NT2/D1 (cell line): Measurements from ENCODE around the gene TMC4.

ENCODE experiments used
- DNase-seq: peaks from one replicate; pipeline ENCODE4 v3.0.0-alpha.2; 2011; ENCODE audit warnings: low read depth, low spot score
- H3K27me3 ChIP-seq: 2 replicates; pipeline ENCODE4 v1.6.0; 2011; ENCODE audit warnings: mild to moderate bottlenecking; ENCODE audit not compliant: insufficient read length, insufficient read depth
- H3K36me3 ChIP-seq: 2 replicates; pipeline ENCODE4 v1.6.1; 2011; ENCODE audit warnings: mild to moderate bottlenecking, low read length, mixed read lengths; ENCODE audit not compliant: insufficient read depth, insufficient read length
- H3K4me1 ChIP-seq: 2 replicates; pipeline ENCODE4 v1.5.1; 2011; ENCODE audit not compliant: insufficient read depth, insufficient read length
- H3K4me3 ChIP-seq: 2 replicates; pipeline ENCODE4 v1.5.1; 2011; ENCODE audit warnings: low read depth; ENCODE audit not compliant: insufficient read length
- H3K9ac ChIP-seq: 2 replicates; pipeline ENCODE4 v1.6.0; 2011; ENCODE audit warnings: low read depth; ENCODE audit not compliant: insufficient read length
- H3K9me3 ChIP-seq: 2 replicates; pipeline ENCODE4 v1.5.1; 2011; ENCODE audit warnings: mild to moderate bottlenecking, low read length; ENCODE audit not compliant: insufficient read depth
- SUZ12 ChIP-seq: IDR thresholded peaks from 2 replicates; pipeline ENCODE4 v1.6.1; 2011; ENCODE audit not compliant: insufficient read length, insufficient read depth; ENCODE audit errors: extremely low read depth
- YY1 ChIP-seq: IDR thresholded peaks from 2 replicates; pipeline ENCODE4 v1.6.1; 2011; ENCODE audit not compliant: insufficient read length, insufficient read depth
- ZNF274 ChIP-seq: IDR thresholded peaks from 2 replicates; pipeline ENCODE4 v1.6.1; 2011; ENCODE audit warnings: mild to moderate bottlenecking, low read depth, low read length

TMC4 gene

GRCh38 chr19:54145541-54146158 lies 27.3 kb downstream of the TMC4 start:
- no peak overlapping the region for H3K9ac ChIP-seq
- DNase-seq = no peak
- peaks cover 93% of the 10 kb centered on the region for H3K36me3 ChIP-seq
- no peak for TF ChIP-seq YY1
- TF ChIP-seq ZNF274 = no peak
- no peak for TF ChIP-seq SUZ12
- no peaks in the 10 kb centered on the region for H3K27me3 ChIP-seq
- no peaks in the 10 kb centered on the region for H3K9me3 ChIP-seq
- H3K4me1 ChIP-seq = peaks cover 3% of the 10 kb centered on the region
- H3K4me3 ChIP-seq = no peak overlapping the region

- TF ChIP-seq ZNF274 = no peak
- TF ChIP-seq SUZ12 = no peak
- TF ChIP-seq YY1 = no peak
- no peak for DNase-seq
- H3K36me3 ChIP-seq = peaks cover 88% of the 10 kb centered on the region
- H3K27me3 ChIP-seq = no peaks in the 10 kb centered on the region
- no peaks in the 10 kb centered on the region for H3K9me3 ChIP-seq
- H3K4me3 ChIP-seq = no peak overlapping the region
- peaks cover 14% of the 10 kb centered on the region for H3K4me1 ChIP-seq
- H3K9ac ChIP-seq = no peak overlapping the region
These were observed 30.7 kb downstream of the TMC4 start for GRCh38 chr19:54142166-54142780.

- Histone ChIP-seq H3K36me3 (peaks cover 79% of the 10 kb centered on the region), H3K9ac (no peak overlapping the region), H3K4me1 (peaks cover 14% of the 10 kb centered on the region), H3K4me3 (no peak overlapping the region), H3K9me3 (no peaks in the 10 kb centered on the region), H3K27me3 (no peaks in the 10 kb centered on the region)
- TF ChIP-seq YY1 = no peak
- TF ChIP-seq SUZ12 = no peak
- TF ChIP-seq ZNF274 = no peak
- no peak for DNase-seq
These were observed 31.6 kb downstream of the TMC4 start for GRCh38 chr19:54141356-54141755.

- H3K9me3 ChIP-seq = peaks cover under 1% of the 10 kb centered on the region; the same call in 1 of the 2 replicates
- peak overlapping the region; percentile 66 for H3K4me3 ChIP-seq
- H3K36me3 ChIP-seq = peaks cover 52% of the 10 kb centered on the region
- peak overlapping the region; percentile 80 for H3K9ac ChIP-seq
- no peak for DNase-seq
- TF ChIP-seq SUZ12 (no peak), YY1 (no peak), ZNF274 (no peak)
- H3K4me1 ChIP-seq = peaks cover 14% of the 10 kb centered on the region
- no peaks in the 10 kb centered on the region for H3K27me3 ChIP-seq
These were observed 34.3 kb downstream of the TMC4 start for GRCh38 chr19:54138489-54139256.

GRCh38 chr19:54137699-54138488 lies 35.1 kb downstream of the TMC4 start, which contains the start of gene CNOT3:
CNOT3 (plus strand) TSS chr19:54137762; CDS start chr19:54142979, 5,217 bp downstream.
- Histone ChIP-seq H3K9me3 (peaks cover 7% of the 10 kb centered on the region; the same call in 1 of the 2 replicates), H3K27me3 (no peaks in the 10 kb centered on the region), H3K4me1 (peaks cover 14% of the 10 kb centered on the region), H3K9ac (peak within 1 kb of the TSS; percentile 84), H3K4me3 (peak within 1 kb of the TSS; percentile 66), H3K36me3 (peaks cover 50% of the 10 kb centered on the region)
- peak; percentile 71 for TF ChIP-seq YY1
- TF ChIP-seq ZNF274 = no peak
- TF ChIP-seq SUZ12 = no peak
- no peak for DNase-seq

GRCh38 chr19:54136864-54137698 lies 35.9 kb downstream of the TMC4 start:
- Histone ChIP-seq H3K9ac (peak overlapping the region; percentile 84), H3K9me3 (peaks cover 7% of the 10 kb centered on the region; the same call in 1 of the 2 replicates), H3K4me3 (peak overlapping the region; percentile 66), H3K36me3 (peaks cover 41% of the 10 kb centered on the region), H3K4me1 (peaks cover 14% of the 10 kb centered on the region), H3K27me3 (no peaks in the 10 kb centered on the region)
- no peak for TF ChIP-seq ZNF274
- TF ChIP-seq SUZ12 = no peak
- TF ChIP-seq YY1 = no peak
- peak; percentile 98 for DNase-seq
